HG03097 (cell line): ENCODE results near the gene DDX6.

Experiments
- ATAC-seq: cut with Tn5 transposase; IDR thresholded peaks from one replicate; pipeline ENCODE4 v1.9.1; 2021; ENCODE audit not compliant: unreplicated experiment, low FRiP score

Gene DDX6

GRCh38 chr11:118706546-118706825 is 84.5 kb downstream of the DDX6 start:
- ATAC-seq = no peak

- no peak for ATAC-seq
Measured at GRCh38 chr11:118705791-118706545, 85.0 kb downstream of the DDX6 start.

DNA sequence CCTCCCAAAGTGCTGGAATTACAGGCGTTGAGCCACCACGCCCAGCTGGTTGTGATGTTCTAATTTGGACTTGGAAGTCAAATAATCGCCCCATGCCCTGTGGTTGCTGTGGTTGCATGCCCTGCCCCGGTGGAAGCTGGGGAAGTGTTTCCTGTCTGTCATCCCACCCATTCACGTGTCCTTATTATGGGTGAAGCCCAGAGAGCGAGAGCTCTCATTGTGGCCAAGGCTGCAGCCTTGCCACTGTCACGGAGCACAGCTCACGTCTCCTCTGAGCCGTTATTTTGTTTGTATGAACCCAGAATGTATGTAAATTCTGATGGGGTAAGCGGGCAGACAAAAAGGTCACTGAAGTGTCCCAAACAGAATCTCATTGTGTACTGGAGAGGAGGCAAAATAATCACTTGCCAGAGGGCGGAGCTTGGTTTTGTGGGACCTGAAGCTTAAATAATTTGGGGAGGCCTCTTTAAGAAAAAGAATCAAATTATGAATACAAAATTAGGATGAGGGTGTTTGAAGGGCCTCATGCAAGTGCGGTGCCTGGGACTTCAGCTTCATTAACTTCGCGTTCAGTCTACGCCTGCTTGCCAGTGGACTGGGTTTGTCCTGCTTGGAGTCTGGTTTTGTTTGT is 85.7 kb downstream of the DDX6 start:
- no peak for ATAC-seq

- ATAC-seq = no peak
Measured at GRCh38 chr11:118703563-118704106, 87.3 kb downstream of the DDX6 start.

DNA sequence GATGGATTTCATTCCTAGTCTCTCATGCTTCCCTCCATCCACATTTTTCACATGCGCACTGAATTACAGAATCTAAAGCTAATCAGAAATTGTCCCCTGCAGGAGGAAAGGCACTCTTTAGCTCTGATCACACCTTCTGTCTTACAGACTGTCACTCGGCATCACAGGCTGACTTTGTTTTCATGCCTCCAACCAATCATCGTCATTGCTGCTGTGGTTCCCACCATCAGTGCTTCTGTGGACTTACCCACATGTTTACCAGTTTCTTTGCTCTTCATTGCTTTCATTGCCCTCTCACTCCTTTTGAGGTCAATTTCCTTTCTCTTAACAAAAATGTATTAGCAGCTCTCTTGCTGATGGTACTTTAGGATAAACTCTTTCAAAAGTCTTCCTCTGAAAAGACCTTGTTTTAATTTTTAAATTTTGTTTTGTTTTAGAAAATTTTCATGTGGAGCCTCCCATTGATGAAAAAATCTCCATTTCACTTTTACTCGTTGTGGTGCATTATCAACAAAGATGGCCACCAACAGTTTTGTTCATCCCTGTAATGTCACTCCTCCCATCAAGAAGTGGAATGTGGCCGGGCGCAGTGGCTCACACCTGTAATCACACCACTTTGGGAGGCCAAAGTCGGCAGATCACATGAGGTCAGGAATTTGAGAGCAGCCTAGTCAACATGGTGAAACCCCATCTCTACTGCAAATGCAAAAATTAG is 91.3 kb downstream of the DDX6 start:
- no peak for ATAC-seq
